ENCODE data around the gene PRRC1.

PRRC1 gene

GRCh38 chr5:127563136-127563535, 45.7 kb downstream of the PRRC1 start:
- TF ChIP-seq GATA2 (IDR thresholded peaks at IDR 0.05; ENCODE audit: low read depth, low read length) (no peak), GATA3 (IDR thresholded peaks at IDR 0.05; ENCODE audit: low read depth, low read length) (no peak)

GRCh38 chr5:127564002-127564769, 46.7 kb downstream of the PRRC1 start:
- no peak for TF ChIP-seq GATA2 (IDR thresholded peaks at IDR 0.05; ENCODE audit: low read depth, low read length)

GRCh38 chr5:127565586-127566270, 48.3 kb downstream of the PRRC1 start:
- TF ChIP-seq GATA3 (IDR thresholded peaks at IDR 0.05; ENCODE audit: low read depth, low read length) (no peak), GATA2 (IDR thresholded peaks at IDR 0.05; ENCODE audit: low read depth, low read length) (no peak)

GRCh38 chr5:127567026-127567768, 49.8 kb downstream of the PRRC1 start:
- TF ChIP-seq GATA2 (IDR thresholded peaks at IDR 0.05; ENCODE audit: low read depth, low read length) (no peak), GATA3 (IDR thresholded peaks at IDR 0.05; ENCODE audit: low read depth, low read length) (no peak)

- no peak for TF ChIP-seq GATA3 (IDR thresholded peaks at IDR 0.05; ENCODE audit: low read depth, low read length)
- no peak for TF ChIP-seq GATA2 (IDR thresholded peaks at IDR 0.05; ENCODE audit: low read depth, low read length)
Measured at GRCh38 chr5:127568166-127568565, 50.7 kb downstream of the PRRC1 start.

GRCh38 chr5:127571314-127572131, 54.1 kb downstream of the PRRC1 start:
- TF ChIP-seq GATA2 (IDR thresholded peaks at IDR 0.05; ENCODE audit: low read depth, low read length) = no peak

GRCh38 chr5:127572930-127573329, 55.5 kb downstream of the PRRC1 start:
- TF ChIP-seq GATA2 (IDR thresholded peaks at IDR 0.05; ENCODE audit: low read depth, low read length) (no peak), GATA3 (IDR thresholded peaks at IDR 0.05; ENCODE audit: low read depth, low read length) (no peak)

GRCh38 chr5:127574852-127575679, 57.6 kb downstream of the PRRC1 start:
- no peak for TF ChIP-seq GATA2 (IDR thresholded peaks at IDR 0.05; ENCODE audit: low read depth, low read length)

- no peak for TF ChIP-seq GATA2 (IDR thresholded peaks at IDR 0.05; ENCODE audit: low read depth, low read length)
- no peak for TF ChIP-seq GATA3 (IDR thresholded peaks at IDR 0.05; ENCODE audit: low read depth, low read length)
Measured at GRCh38 chr5:127577458-127577857, 60.0 kb downstream of the PRRC1 start.

GRCh38 chr5:127580731-127581130, 63.3 kb downstream of the PRRC1 start:
- TF ChIP-seq GATA2 (IDR thresholded peaks at IDR 0.05; ENCODE audit: low read depth, low read length) = no peak
- no peak for TF ChIP-seq GATA3 (IDR thresholded peaks at IDR 0.05; ENCODE audit: low read depth, low read length)

GRCh38 chr5:127581450-127581849, 64.0 kb downstream of the PRRC1 start:
- TF ChIP-seq GATA2 (IDR thresholded peaks at IDR 0.05; ENCODE audit: low read depth, low read length) (no peak), GATA3 (IDR thresholded peaks at IDR 0.05; ENCODE audit: low read depth, low read length) (no peak)

- TF ChIP-seq GATA3 (IDR thresholded peaks at IDR 0.05; ENCODE audit: low read depth, low read length) (no peak), GATA2 (IDR thresholded peaks at IDR 0.05; ENCODE audit: low read depth, low read length) (no peak)
Measured at GRCh38 chr5:127582773-127583370, 65.4 kb downstream of the PRRC1 start.

- TF ChIP-seq GATA2 (IDR thresholded peaks at IDR 0.05; ENCODE audit: low read depth, low read length) (peak; percentile 25; the same call in 1 of the 2 replicates), GATA3 (IDR thresholded peaks at IDR 0.05; ENCODE audit: low read depth, low read length) (no peak)
Measured at GRCh38 chr5:127583866-127584265, 66.4 kb downstream of the PRRC1 start.

Data from SH-SY5Y (cell line).